Liver (tissue), 9 donors: ENCODE measurements around the gene LRIG1. TPM values are rescaled to one million over a fixed set of nuclear protein-coding genes. Genes with fewer than 3 reads are reported as not detected.

Source experiments
- DNase-seq: peaks from one replicate; pipeline ENCODE4 v3.0.0-alpha.2; 2017; ENCODE audit warnings: low spot score
- H3K27ac ChIP-seq, 2 donors: one replicate each; pipeline ENCODE4 v1.7.0; 2013; ENCODE audit warnings: inconsistent platforms in 2 of 2, low read length in 2 of 2, control low read depth in 1 of 2, low read depth in 1 of 2, mild to moderate bottlenecking in 1 of 2
- H3K27me3 ChIP-seq, 4 donors: one replicate each; pipeline versions ENCODE4 v1.6.1 to v1.7.0; 2013; ENCODE audit warnings: low read length in 3 of 4, inconsistent platforms in 1 of 4, mild to moderate bottlenecking in 1 of 4, moderate library complexity in 1 of 4; ENCODE audit not compliant: control insufficient read depth in 4 of 4, insufficient read depth in 4 of 4
- H3K36me3 ChIP-seq, 4 donors: one replicate each; pipeline versions ENCODE4 v1.6.1 to v1.7.0; 2013; ENCODE audit warnings: low read length in 3 of 4, mild to moderate bottlenecking in 3 of 4, low read depth in 1 of 4, moderate library complexity in 1 of 4; ENCODE audit not compliant: control insufficient read depth in 4 of 4, insufficient read depth in 3 of 4
- H3K4me1 ChIP-seq, 4 donors: one replicate each; pipeline versions ENCODE4 v1.6.1 to v1.7.0; 2013; ENCODE audit warnings: low read length in 3 of 4, mild to moderate bottlenecking in 3 of 4, moderate library complexity in 1 of 4; ENCODE audit not compliant: control insufficient read depth in 4 of 4, insufficient read depth in 4 of 4
- H3K4me3 ChIP-seq, 3 donors: one replicate each; pipeline versions ENCODE4 v1.6.1 to v1.7.0; 2013; ENCODE audit warnings: low read length in 3 of 3, control low read depth in 1 of 3, low read depth in 1 of 3, mild to moderate bottlenecking in 1 of 3
- H3K9ac ChIP-seq, 2 donors: one replicate each; pipeline ENCODE4 v1.7.0; 2013; ENCODE audit warnings: low read length in 2 of 2, mild to moderate bottlenecking in 2 of 2, moderate library complexity in 2 of 2, control low read depth in 1 of 2, low read depth in 1 of 2
- H3K9me3 ChIP-seq, 4 donors: one replicate each; pipeline versions ENCODE4 v1.6.1 to v1.7.0; 2013; ENCODE audit warnings: low read length in 3 of 4; ENCODE audit not compliant: control insufficient read depth in 4 of 4
- ATF3 ChIP-seq: IDR thresholded peaks from 2 replicates; pipeline ENCODE4 v1.6.1; 2016; ENCODE audit warnings: antibody characterized with exemption
- CTCF ChIP-seq: fragments of 150-350 bp; IDR thresholded peaks from 2 replicates; pipeline ENCODE4 v1.5.1; 2017; ENCODE audit warnings: improper control_type of control experiment, low read depth, low read length; ENCODE audit not compliant: missing input control
- EGR1 ChIP-seq, 2 donors: IDR thresholded peaks; 2 replicates each; pipeline ENCODE4 v1.6.1; 2016 to 2018; ENCODE audit warnings: antibody characterized with exemption in 2 of 2, low read depth in 2 of 2
- FOXA1 ChIP-seq: IDR thresholded peaks from 2 replicates; pipeline ENCODE4 v1.6.1; 2016; ENCODE audit warnings: antibody characterized with exemption
- FOXA2 ChIP-seq: IDR thresholded peaks from 2 replicates; pipeline ENCODE4 v1.6.1; 2016; ENCODE audit warnings: antibody characterized with exemption
- GABPA ChIP-seq, 2 donors: IDR thresholded peaks in 1 of 2; conservative IDR thresholded peaks in 1 of 2; 2 replicates each; pipeline ENCODE4 v1.6.1; 2016; ENCODE audit warnings: antibody characterized with exemption in 2 of 2, mild to moderate bottlenecking in 1 of 2, moderate library complexity in 1 of 2
- HNF4A ChIP-seq, 2 donors: conservative IDR thresholded peaks; 2 replicates each; pipeline ENCODE4 v1.6.1; 2016; ENCODE audit warnings: antibody characterized with exemption in 2 of 2, mild to moderate bottlenecking in 2 of 2
- HNF4G ChIP-seq: IDR thresholded peaks from 2 replicates; pipeline ENCODE4 v1.6.1; 2016; ENCODE audit warnings: antibody characterized with exemption
- JUND ChIP-seq, 2 donors: IDR thresholded peaks; 2 replicates each; pipeline ENCODE4 v1.6.1; 2016; ENCODE audit warnings: antibody characterized with exemption in 2 of 2
- MAX ChIP-seq: IDR thresholded peaks from 2 replicates; pipeline ENCODE4 v1.6.1; 2016; ENCODE audit warnings: antibody characterized with exemption
- NR2F2 ChIP-seq: IDR thresholded peaks from 2 replicates; pipeline ENCODE4 v1.6.1; 2016; ENCODE audit warnings: antibody characterized with exemption
- RAD21 ChIP-seq, 2 donors: IDR thresholded peaks; 2 replicates each; pipeline ENCODE4 v1.6.1; 2016; ENCODE audit warnings: antibody characterized with exemption in 2 of 2, mild to moderate bottlenecking in 2 of 2
- REST ChIP-seq: IDR thresholded peaks from 2 replicates; pipeline ENCODE4 v1.6.1; 2016; ENCODE audit warnings: antibody characterized with exemption, mild to moderate bottlenecking
- RXRA ChIP-seq, 2 donors: IDR thresholded peaks; 2 replicates each; pipeline ENCODE4 v1.6.1; 2017 to 2018; ENCODE audit warnings: antibody characterized with exemption in 2 of 2, mild to moderate bottlenecking in 1 of 2
- SP1 ChIP-seq: IDR thresholded peaks from 2 replicates; pipeline ENCODE4 v1.6.1; 2018; ENCODE audit warnings: antibody characterized with exemption, mild to moderate bottlenecking
- TAF1 ChIP-seq: conservative IDR thresholded peaks from 2 replicates; pipeline ENCODE4 v1.6.1; 2016; ENCODE audit warnings: antibody characterized with exemption, mild to moderate bottlenecking
- YY1 ChIP-seq: IDR thresholded peaks from 2 replicates; pipeline ENCODE4 v1.6.1; 2016; ENCODE audit warnings: antibody characterized with exemption, mild to moderate bottlenecking
- ZBTB33 ChIP-seq: IDR thresholded peaks from 2 replicates; pipeline ENCODE4 v1.6.1; 2016; ENCODE audit warnings: antibody characterized with exemption
- whole genome bisulfite sequencing: extraction: QIAGEN DNeasy Blood & Tissue Kit; methylation state at CpG from one replicate; pipeline ENCODE4 v1.1.7; 2013; 5-methylcytosine and 5-hydroxymethylcytosine counted together
- polyA plus RNA-seq, 2 donors: library from polyadenylated mRNA; stranded (reverse) in 1 of 2; unstranded in 1 of 2; fragments of 200-250 nt in 1 of 2; fragments of >200 nt in 1 of 2; fragmentation: Nextera tagmentation in 1 of 2; extraction: Ambion mirVana in 1 of 2; gene quantifications; one replicate each; pipeline versions ENCODE4 v1.2.1 to v1.2.3, GENCODE V29; 2013 to 2015
- total RNA-seq, 2 donors: library from RNA; depleted of rRNA; stranded (reverse); fragments of >200 nt; gene quantifications; one replicate each; pipeline ENCODE4 v1.2.3, GENCODE V29; 2014
- donor health status: healthy.
- donor health status: healthy.
- donor health status: healthy.
- donor health status: healthy.
- donor health status: healthy.

LRIG1 gene
- total and polyA plus RNA-seq, 4 donors, result 9.4 to 48.9 (median 12.9) TPM

GRCh38 chr3:66425032-66425431, 75.8 kb downstream of the LRIG1 start:
- peak; percentile 43 for TF ChIP-seq YY1
- no peak for TF ChIP-seq ZBTB33
- peak in 1 of 2 donors; percentile 34 for TF ChIP-seq HNF4A (conservative IDR thresholded peaks at IDR 0.05)
- TF ChIP-seq GABPA (IDR thresholded peaks at IDR 0.05 in 1 of 2, conservative IDR thresholded peaks at IDR 0.05 in 1 of 2), result no peak
- TF ChIP-seq JUND (IDR thresholded peaks at IDR 0.05), result no peak
- TF ChIP-seq RAD21 (IDR thresholded peaks at IDR 0.05), result peak in 1 of 2 donors; percentile 5
- no peak for TF ChIP-seq FOXA1
- TF ChIP-seq NR2F2, result no peak
- TF ChIP-seq CTCF, result no peak
- TF ChIP-seq EGR1 (IDR thresholded peaks at IDR 0.05; ENCODE audit: low read depth in 2 of 2), result no peak
- TF ChIP-seq REST, result no peak
- TF ChIP-seq ATF3, result no peak
- TF ChIP-seq MAX, result no peak
- no peak for TF ChIP-seq HNF4G
- peak in 1 of 2 donors; percentile 56 for TF ChIP-seq RXRA (IDR thresholded peaks at IDR 0.05)
- TF ChIP-seq SP1, result no peak
- TF ChIP-seq TAF1, result no peak
- TF ChIP-seq FOXA2, result no peak
- no peaks in the 10 kb centered on the region for H3K27me3 ChIP-seq
- WGBS, result 31% methylated on average over 5 of the region's 5 CpGs
- no peak overlapping the region for H3K9ac ChIP-seq
- no peaks in the 10 kb centered on the region for H3K36me3 ChIP-seq
- H3K4me1 ChIP-seq, result peaks cover 6 to 39% (median 26%) of the 10 kb centered on the region in 4 donors
- peak overlapping the region; percentile 21 to 36 for H3K27ac ChIP-seq
- DNase-seq, result no peak
- H3K4me3 ChIP-seq, result no peak overlapping the region
- no peaks in the 10 kb centered on the region for H3K9me3 ChIP-seq
